ENCODE results near the gene CLCN4.

- TF ChIP-seq, protein P1, sequence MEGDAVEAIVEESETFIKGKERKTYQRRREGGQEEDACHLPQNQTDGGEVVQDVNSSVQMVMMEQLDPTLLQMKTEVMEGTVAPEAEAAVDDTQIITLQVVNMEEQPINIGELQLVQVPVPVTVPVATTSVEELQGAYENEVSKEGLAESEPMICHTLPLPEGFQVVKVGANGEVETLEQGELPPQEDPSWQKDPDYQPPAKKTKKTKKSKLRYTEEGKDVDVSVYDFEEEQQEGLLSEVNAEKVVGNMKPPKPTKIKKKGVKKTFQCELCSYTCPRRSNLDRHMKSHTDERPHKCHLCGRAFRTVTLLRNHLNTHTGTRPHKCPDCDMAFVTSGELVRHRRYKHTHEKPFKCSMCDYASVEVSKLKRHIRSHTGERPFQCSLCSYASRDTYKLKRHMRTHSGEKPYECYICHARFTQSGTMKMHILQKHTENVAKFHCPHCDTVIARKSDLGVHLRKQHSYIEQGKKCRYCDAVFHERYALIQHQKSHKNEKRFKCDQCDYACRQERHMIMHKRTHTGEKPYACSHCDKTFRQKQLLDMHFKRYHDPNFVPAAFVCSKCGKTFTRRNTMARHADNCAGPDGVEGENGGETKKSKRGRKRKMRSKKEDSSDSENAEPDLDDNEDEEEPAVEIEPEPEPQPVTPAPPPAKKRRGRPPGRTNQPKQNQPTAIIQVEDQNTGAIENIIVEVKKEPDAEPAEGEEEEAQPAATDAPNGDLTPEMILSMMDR (IDR thresholded peaks at IDR 0.05; ENCODE audit: borderline replicate concordance, extremely low read depth, low read length, poor library complexity, severe bottlenecking), result no peak
- TF ChIP-seq EZH2 (IDR thresholded peaks at IDR 0.05; ENCODE audit: borderline replicate concordance, low read depth, low read length, severe bottlenecking), result no peak
These were observed 67.0 kb downstream of the CLCN4 start for GRCh38 chrX:10223781-10224180.

All from DND-41 (cell line).